Left ventricle myocardium inferior (tissue), 1 donor: ENCODE measurements around the gene GABARAP. TPM values are rescaled to one million over a fixed set of nuclear protein-coding genes. Genes with fewer than 3 reads are reported as not detected.

Experiments
- DNase-seq: peaks from one replicate; pipeline ENCODE4 v3.0.0-alpha.2; 2020
- H3K27ac ChIP-seq: fragments of 200-600 bp; replicated peaks from 2 replicates; pipeline ENCODE4 v1.8.0; 2021
- H3K27me3 ChIP-seq: fragments of 200-600 bp; 2 replicates; pipeline ENCODE4 v1.8.0; 2021; ENCODE audit warnings: low read depth
- H3K36me3 ChIP-seq: fragments of 200-600 bp; 2 replicates; pipeline ENCODE4 v1.8.0; 2021
- H3K4me1 ChIP-seq: fragments of 200-600 bp; 2 replicates; pipeline ENCODE4 v1.8.0; 2021
- H3K4me3 ChIP-seq: fragments of 200-600 bp; 2 replicates; pipeline ENCODE4 v1.8.0; 2021; ENCODE audit warnings: mild to moderate bottlenecking, moderate library complexity
- H3K9me3 ChIP-seq: fragments of 200-600 bp; replicated peaks from 2 replicates; pipeline ENCODE4 v1.8.0; 2021
- CTCF ChIP-seq: fragments of 200-600 bp; IDR thresholded peaks from 2 replicates; pipeline ENCODE4 v1.8.0; 2021; ENCODE audit warnings: antibody characterized with exemption, mild to moderate bottlenecking, borderline replicate concordance
- intact Hi-C: fragments of 100-400 bp; cut with micrococcal nuclease; formaldehyde crosslinking; loops from one replicate; pipeline ENCODE4 v1.11.0; 2022
- total RNA-seq: library from RNA; stranded (reverse); fragmentation: NEBNext Ultra II Directional; extraction: Animal tissue kit (Norgen Biotek cat#: 25700); gene quantifications from one replicate; pipeline ENCODE4 v1.2.1, GENCODE V29; 2021
- donor health status: DM: no; HTN: yes; CAD: no; lungs with severe emphysema.

GABARAP gene
- total RNA-seq, 1 donor from 2014 or later, result 394 TPM

GRCh38 chr17:7228920-7229319 lies 13.3 kb downstream of the GABARAP start:
- TF ChIP-seq CTCF, result no peak
- DNase-seq, result no peak
- intact Hi-C loops, result no loop called here
- H3K9me3 ChIP-seq, result no peaks in the 10 kb centered on the region
- H3K27ac ChIP-seq, result no peak overlapping the region
- H3K4me1 ChIP-seq, result peaks cover 46% of the 10 kb centered on the region
- no peaks in the 10 kb centered on the region for H3K27me3 ChIP-seq
- H3K4me3 ChIP-seq, result no peak overlapping the region
- peaks cover 66% of the 10 kb centered on the region for H3K36me3 ChIP-seq

GRCh38 chr17:7226721-7227710 lies 15.2 kb downstream of the GABARAP start:
- intact Hi-C loops, result no loop called here
- no peak for DNase-seq
- peaks cover 46% of the 10 kb centered on the region for H3K4me1 ChIP-seq
- H3K27me3 ChIP-seq, result no peaks in the 10 kb centered on the region
- TF ChIP-seq CTCF, result no peak
- H3K9me3 ChIP-seq, result no peaks in the 10 kb centered on the region
- no peak overlapping the region for H3K27ac ChIP-seq
- peaks cover 85% of the 10 kb centered on the region for H3K36me3 ChIP-seq
- H3K4me3 ChIP-seq, result no peak overlapping the region

GRCh38 chr17:7225711-7226331 lies 16.4 kb downstream of the GABARAP start:
- Histone ChIP-seq H3K36me3 (peaks cover 97% of the 10 kb centered on the region), H3K27me3 (no peaks in the 10 kb centered on the region), H3K4me1 (peaks cover 52% of the 10 kb centered on the region), H3K9me3 (no peaks in the 10 kb centered on the region), H3K27ac (peak overlapping the region; percentile 68), H3K4me3 (no peak overlapping the region)
- TF ChIP-seq CTCF, result no peak
- intact Hi-C loops, result no loop called here
- no peak for DNase-seq

- peaks cover 63% of the 10 kb centered on the region for H3K4me1 ChIP-seq
- DNase-seq, result no peak
- H3K36me3 ChIP-seq, result peaks cover 92% of the 10 kb centered on the region
- no peaks in the 10 kb centered on the region for H3K27me3 ChIP-seq
- H3K4me3 ChIP-seq, result no peak overlapping the region
- peak overlapping the region; percentile 68 for H3K27ac ChIP-seq
- no peak for TF ChIP-seq CTCF
- intact Hi-C loops, result no loop called here
- no peaks in the 10 kb centered on the region for H3K9me3 ChIP-seq
These were observed 17.6 kb downstream of the GABARAP start for GRCh38 chr17:7224661-7225111.

GRCh38 chr17:7224110-7224509 lies 18.1 kb downstream of the GABARAP start:
- no peaks in the 10 kb centered on the region for H3K9me3 ChIP-seq
- H3K4me1 ChIP-seq, result peaks cover 67% of the 10 kb centered on the region
- peak overlapping the region; percentile 4 for H3K4me3 ChIP-seq
- TF ChIP-seq CTCF, result no peak
- no peaks in the 10 kb centered on the region for H3K27me3 ChIP-seq
- no peak for DNase-seq
- intact Hi-C loops, result no loop called here
- H3K27ac ChIP-seq, result peak overlapping the region; percentile 42
- peaks cover 86% of the 10 kb centered on the region for H3K36me3 ChIP-seq
